ENCODE measurements around the gene EXT2. TPM values are rescaled to one million over a fixed set of nuclear protein-coding genes. Genes with fewer than 3 reads are reported as not detected.

Gene EXT2
- total and polyA plus RNA-seq, 2 experiments from 2014 or later, result 71.5 to 107 TPM

GRCh38 chr11:44279483-44279882, 184.0 kb downstream of the EXT2 start:
- Histone ChIP-seq H3K9me3 (ENCODE audit: low read depth) (no peaks in the 10 kb centered on the region), H3K4me2 (no peak overlapping the region), H3K36me3 (replicated peaks; ENCODE audit: insufficient read depth, low read depth) (no peaks in the 10 kb centered on the region), H3K27me3 (no peaks in the 10 kb centered on the region), H2AFZ (no peak overlapping the region), H3K4me1 (ENCODE audit: insufficient read depth) (no peaks in the 10 kb centered on the region), H3K27ac (no peak overlapping the region), H4K20me1 (ENCODE audit: insufficient read depth, poor library complexity, severe bottlenecking) (no peaks in the 10 kb centered on the region), H3K79me2 (no peaks in the 10 kb centered on the region), H3K9me2 (replicated peaks; ENCODE audit: insufficient read depth) (no peaks in the 10 kb centered on the region), H3K4me3 (no peak overlapping the region)
- 78% methylated on average over 6 of the region's 6 CpGs for WGBS (ENCODE audit: low lambda C conversion rate, missing lambda C conversion rate)
- TF ChIP-seq, protein P1, sequence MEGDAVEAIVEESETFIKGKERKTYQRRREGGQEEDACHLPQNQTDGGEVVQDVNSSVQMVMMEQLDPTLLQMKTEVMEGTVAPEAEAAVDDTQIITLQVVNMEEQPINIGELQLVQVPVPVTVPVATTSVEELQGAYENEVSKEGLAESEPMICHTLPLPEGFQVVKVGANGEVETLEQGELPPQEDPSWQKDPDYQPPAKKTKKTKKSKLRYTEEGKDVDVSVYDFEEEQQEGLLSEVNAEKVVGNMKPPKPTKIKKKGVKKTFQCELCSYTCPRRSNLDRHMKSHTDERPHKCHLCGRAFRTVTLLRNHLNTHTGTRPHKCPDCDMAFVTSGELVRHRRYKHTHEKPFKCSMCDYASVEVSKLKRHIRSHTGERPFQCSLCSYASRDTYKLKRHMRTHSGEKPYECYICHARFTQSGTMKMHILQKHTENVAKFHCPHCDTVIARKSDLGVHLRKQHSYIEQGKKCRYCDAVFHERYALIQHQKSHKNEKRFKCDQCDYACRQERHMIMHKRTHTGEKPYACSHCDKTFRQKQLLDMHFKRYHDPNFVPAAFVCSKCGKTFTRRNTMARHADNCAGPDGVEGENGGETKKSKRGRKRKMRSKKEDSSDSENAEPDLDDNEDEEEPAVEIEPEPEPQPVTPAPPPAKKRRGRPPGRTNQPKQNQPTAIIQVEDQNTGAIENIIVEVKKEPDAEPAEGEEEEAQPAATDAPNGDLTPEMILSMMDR (IDR thresholded peaks at IDR 0.05; ENCODE audit: poor library complexity), result no peak
- no peak for TF ChIP-seq EZH2 (IDR thresholded peaks at IDR 0.05; ENCODE audit: borderline replicate concordance)
- TF ChIP-seq EZH2phosphoT487 (IDR thresholded peaks at IDR 0.05; ENCODE audit: low read depth, severe bottlenecking, unreplicated experiment), result no peak
- no peak for DNase-seq (ENCODE audit: low spot score)

- Histone ChIP-seq H2AFZ (no peak overlapping the region), H4K20me1 (ENCODE audit: insufficient read depth, poor library complexity, severe bottlenecking) (no peaks in the 10 kb centered on the region), H3K4me3 (no peak overlapping the region), H3K36me3 (replicated peaks; ENCODE audit: insufficient read depth, low read depth) (no peaks in the 10 kb centered on the region), H3K9me3 (ENCODE audit: low read depth) (no peaks in the 10 kb centered on the region), H3K79me2 (no peaks in the 10 kb centered on the region), H3K27ac (no peak overlapping the region), H3K4me1 (ENCODE audit: insufficient read depth) (no peaks in the 10 kb centered on the region), H3K4me2 (no peak overlapping the region), H3K27me3 (no peaks in the 10 kb centered on the region), H3K9me2 (replicated peaks; ENCODE audit: insufficient read depth) (no peaks in the 10 kb centered on the region)
- DNase-seq (ENCODE audit: low spot score), result no peak
- TF ChIP-seq EZH2 (IDR thresholded peaks at IDR 0.05; ENCODE audit: borderline replicate concordance), result no peak
- TF ChIP-seq, protein P1 (IDR thresholded peaks at IDR 0.05; ENCODE audit: poor library complexity), result no peak
- TF ChIP-seq EZH2phosphoT487 (IDR thresholded peaks at IDR 0.05; ENCODE audit: low read depth, severe bottlenecking, unreplicated experiment), result no peak
- WGBS (ENCODE audit: low lambda C conversion rate, missing lambda C conversion rate), result 91% methylated on average over 7 of the region's 7 CpGs
Measured at GRCh38 chr11:44280257-44280656, 184.8 kb downstream of the EXT2 start.

DNA sequence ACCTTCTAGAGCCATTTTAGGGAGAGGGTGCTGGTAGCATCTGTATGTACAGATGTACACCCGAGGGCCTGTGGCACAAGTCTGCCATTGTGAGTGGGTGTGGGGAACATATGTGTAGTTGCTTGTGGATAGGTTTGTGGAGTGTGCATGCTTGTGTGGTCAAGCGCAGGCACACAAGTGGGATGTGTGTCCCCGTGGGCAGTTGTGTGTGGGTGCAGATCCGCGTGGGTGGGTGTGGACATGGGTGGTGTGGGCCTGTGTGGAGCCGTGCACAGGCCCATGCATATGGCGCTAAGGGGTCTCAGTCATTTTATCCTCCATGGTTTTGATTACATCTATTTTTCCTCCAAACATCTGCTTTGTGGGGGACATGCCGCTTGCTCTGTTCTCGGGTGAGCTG, 185.7 kb downstream of the EXT2 start:
- no peak for DNase-seq (ENCODE audit: low spot score)
- no peaks in the 10 kb centered on the region for H3K4me1 ChIP-seq (ENCODE audit: insufficient read depth)
- no peaks in the 10 kb centered on the region for H3K36me3 ChIP-seq (replicated peaks; ENCODE audit: insufficient read depth, low read depth)
- WGBS (ENCODE audit: low lambda C conversion rate, missing lambda C conversion rate), result 95% methylated on average over 9 of the region's 9 CpGs
- no peak overlapping the region for H3K4me3 ChIP-seq
- H3K79me2 ChIP-seq, result no peaks in the 10 kb centered on the region
- no peak overlapping the region for H3K4me2 ChIP-seq
- no peak for TF ChIP-seq EZH2 (IDR thresholded peaks at IDR 0.05; ENCODE audit: borderline replicate concordance)
- no peak for TF ChIP-seq EZH2phosphoT487 (IDR thresholded peaks at IDR 0.05; ENCODE audit: low read depth, severe bottlenecking, unreplicated experiment)
- TF ChIP-seq, protein P1 (IDR thresholded peaks at IDR 0.05; ENCODE audit: poor library complexity), result no peak
- H2AFZ ChIP-seq, result no peak overlapping the region
- H3K9me3 ChIP-seq (ENCODE audit: low read depth), result no peaks in the 10 kb centered on the region
- H3K27ac ChIP-seq, result no peak overlapping the region
- no peaks in the 10 kb centered on the region for H3K27me3 ChIP-seq
- H3K9me2 ChIP-seq (replicated peaks; ENCODE audit: insufficient read depth), result no peaks in the 10 kb centered on the region
- no peaks in the 10 kb centered on the region for H4K20me1 ChIP-seq (ENCODE audit: insufficient read depth, poor library complexity, severe bottlenecking)

DNA sequence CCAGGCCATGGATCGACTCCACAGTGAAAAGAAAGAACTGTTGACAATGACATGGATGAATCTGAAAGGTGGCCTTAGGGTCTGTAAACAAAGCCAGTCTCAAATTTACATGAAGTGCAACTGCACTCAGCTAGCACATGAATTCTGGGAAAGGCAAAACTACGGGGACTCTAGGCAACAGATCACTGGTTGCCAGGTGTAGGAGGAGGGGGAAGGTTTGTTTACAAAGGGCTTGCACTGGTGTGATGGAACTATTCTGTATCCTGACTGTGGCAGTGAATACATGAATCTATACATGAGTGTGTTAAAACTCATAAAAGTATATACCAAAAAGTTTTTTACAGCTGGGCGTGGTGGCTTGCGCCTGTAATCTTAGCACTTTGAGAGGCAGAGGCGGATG, 187.1 kb downstream of the EXT2 start:
- Histone ChIP-seq H3K27me3 (no peaks in the 10 kb centered on the region), H3K9me2 (replicated peaks; ENCODE audit: insufficient read depth) (no peaks in the 10 kb centered on the region), H3K27ac (no peak overlapping the region), H3K79me2 (no peaks in the 10 kb centered on the region), H4K20me1 (ENCODE audit: insufficient read depth, poor library complexity, severe bottlenecking) (no peaks in the 10 kb centered on the region), H3K4me1 (ENCODE audit: insufficient read depth) (no peaks in the 10 kb centered on the region), H3K9me3 (ENCODE audit: low read depth) (no peaks in the 10 kb centered on the region), H3K36me3 (replicated peaks; ENCODE audit: insufficient read depth, low read depth) (no peaks in the 10 kb centered on the region), H3K4me3 (no peak overlapping the region), H2AFZ (no peak overlapping the region), H3K4me2 (no peak overlapping the region)
- DNase-seq (ENCODE audit: low spot score), result no peak
- 83% methylated on average over 5 of the region's 5 CpGs for WGBS (ENCODE audit: low lambda C conversion rate, missing lambda C conversion rate)
- TF ChIP-seq, protein P1 (IDR thresholded peaks at IDR 0.05; ENCODE audit: poor library complexity), result no peak
- TF ChIP-seq EZH2phosphoT487 (IDR thresholded peaks at IDR 0.05; ENCODE audit: low read depth, severe bottlenecking, unreplicated experiment) (no peak), EZH2 (IDR thresholded peaks at IDR 0.05; ENCODE audit: borderline replicate concordance) (no peak)

Measured in hepatocyte (in vitro differentiated cells).